Inflammatory macrophage (primary cell): ENCODE data around the gene ATP2A3.

Source experiments
- DNase-seq, 2 donors: peaks; one replicate each; pipeline ENCODE4 v3.0.0-alpha.2; 2020 to 2022

The ATP2A3 gene

DNA sequence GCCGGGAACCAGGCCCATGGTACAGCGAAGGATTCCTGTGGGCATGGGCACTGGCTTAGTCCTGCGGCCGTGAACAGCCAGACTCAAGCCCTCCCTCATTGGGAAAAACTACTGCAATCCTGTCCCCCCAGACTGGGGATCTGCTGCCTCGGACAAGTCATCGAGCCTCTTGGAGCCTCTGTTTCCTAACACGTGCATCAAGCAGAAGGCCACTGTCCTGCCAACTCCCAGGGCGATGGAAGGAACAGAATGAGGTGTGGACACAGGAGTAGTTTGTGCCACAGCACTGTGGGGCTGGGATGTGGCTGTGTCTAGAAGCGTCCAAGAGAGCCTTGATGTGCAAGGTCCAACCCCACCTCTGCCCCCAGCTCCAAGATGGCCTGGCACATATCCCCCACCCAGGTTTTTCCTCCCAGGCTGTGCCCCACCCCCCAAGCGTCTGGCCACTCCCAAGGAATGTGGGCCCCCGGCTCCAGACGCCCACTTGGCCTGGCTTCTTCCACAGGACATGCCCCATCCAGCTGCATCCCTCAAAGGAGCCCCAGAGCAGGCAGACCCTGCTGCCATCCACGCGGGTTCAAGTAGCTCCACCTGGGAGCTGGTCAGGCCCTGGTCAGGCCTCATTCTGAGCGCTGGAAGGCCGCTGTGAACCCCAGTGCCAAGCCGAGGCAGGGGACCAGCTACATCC, 74.8 kb downstream of the ATP2A3 start:
- no peak for DNase-seq

DNA sequence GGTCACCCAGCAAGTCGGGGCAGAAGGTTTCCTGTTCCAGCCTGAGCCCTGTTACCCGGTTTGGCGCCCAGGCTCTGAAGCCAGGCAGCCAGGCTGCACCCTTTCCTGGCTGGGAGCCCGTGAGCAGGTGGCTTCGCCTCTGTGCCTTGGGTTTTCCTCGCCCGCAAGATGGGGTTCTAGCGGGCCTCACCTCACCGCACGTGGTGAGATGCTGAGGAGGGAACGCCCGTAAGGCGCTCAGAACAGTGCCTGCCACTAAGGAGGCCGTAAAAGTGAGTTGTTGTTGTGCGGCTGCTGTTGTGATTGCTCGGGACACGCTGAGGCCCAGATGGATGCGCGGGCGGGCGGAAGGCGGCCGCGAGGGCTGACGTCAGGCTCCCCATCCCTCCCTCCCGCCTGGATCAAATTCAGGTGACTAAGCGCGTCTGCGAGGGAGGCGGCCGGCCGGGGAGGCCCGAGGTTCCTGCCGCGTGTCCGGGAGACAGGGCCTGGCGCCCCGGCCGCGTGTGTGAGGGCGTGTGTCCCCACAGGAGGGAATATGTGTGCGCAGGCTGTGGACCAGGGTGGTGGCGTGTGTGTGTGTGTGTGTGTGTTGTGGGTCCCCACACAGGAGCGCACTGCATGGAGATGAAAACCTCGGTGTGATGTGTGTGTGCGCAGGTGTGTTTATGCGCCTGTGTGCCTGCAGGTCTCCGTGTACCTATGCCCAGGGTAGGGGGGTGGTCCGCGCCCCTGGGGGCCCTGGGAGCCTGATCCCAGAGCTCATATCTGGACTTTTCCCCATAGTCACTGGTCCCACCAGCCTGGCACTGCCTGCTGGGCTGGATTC, 75.7 kb downstream of the ATP2A3 start:
- DNase-seq = peak in 1 of 2 donors; percentile 25

DNA sequence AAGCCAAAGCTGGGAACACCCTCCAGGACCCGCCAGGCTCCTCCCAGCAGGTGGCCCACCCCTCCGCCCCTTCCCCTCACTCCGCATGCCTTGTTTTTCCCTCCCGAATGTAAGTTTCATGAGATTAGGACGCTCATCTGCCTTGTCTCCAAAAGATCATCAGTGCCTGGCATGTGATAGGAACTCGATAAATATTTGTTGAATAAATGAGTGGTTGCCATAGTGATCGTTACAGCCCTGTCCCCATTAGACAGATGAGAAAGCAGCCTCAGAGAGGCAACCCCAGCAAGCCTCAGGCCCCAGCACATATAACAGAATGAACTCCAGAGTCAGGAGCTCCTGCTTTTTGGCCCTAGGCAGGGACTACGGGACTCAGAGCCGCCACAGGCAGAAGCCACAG, 76.4 kb downstream of the ATP2A3 start:
- no peak for DNase-seq

DNA sequence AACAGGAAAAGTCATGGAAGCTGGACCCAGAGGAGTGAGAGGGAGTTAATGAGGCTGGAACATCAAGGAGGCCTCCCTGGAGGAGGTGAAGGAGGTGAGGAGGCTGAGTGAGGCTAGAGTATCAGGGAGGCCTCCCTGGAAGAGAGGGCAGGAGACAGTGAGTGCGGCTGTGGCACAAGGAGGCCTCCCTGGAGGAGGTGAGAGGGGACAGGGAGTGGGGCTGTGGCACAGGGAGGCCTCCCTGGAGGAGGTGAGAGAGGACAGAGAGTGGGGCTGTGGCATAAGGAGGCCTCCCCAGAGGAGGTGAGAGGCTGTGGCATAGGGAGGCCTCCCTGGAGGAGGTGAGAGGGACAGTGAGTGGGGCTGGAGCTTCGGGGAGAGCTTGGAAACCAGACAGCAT, 76.8 kb downstream of the ATP2A3 start:
- DNase-seq = no peak

DNA sequence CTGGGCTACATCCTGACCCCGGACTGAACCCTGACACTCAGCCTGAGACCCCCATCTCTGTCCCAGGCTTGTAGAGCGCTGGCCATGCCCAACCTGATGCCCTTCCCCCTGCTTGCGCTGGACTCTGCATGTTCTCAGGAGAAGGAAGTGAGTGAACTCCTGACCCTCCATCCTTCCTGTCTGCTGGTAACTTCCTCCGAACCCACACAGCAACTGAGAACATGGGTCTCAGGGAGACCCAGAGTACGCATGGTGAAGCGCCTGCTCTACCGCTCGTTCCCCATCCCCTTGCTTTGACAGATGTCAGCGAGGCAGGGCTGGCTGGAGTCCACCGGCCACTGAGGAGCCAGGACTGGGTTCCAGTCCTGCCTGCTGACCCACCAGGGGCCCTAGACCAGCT, 77.5 kb downstream of the ATP2A3 start:
- peak; percentile 75 to 87 for DNase-seq

DNA sequence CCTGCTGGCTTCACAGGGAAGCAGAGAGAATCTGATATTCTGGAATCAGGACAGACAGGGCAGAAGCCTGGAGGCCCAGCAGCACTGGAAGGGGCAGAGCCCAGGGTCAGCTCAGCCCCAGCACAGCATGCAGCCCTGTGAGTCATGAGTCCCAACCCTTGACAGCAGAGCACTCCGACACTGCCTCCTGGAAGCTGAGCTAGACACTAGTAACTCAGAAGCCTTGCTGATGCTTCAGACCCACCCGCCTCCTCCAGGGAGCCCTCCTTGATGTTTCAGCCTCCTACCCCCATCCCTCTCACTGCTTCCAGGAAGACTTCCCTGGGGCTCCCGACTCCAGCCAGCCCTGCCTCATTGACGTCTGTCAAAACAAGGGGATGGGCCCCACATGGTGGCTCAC, 78.3 kb downstream of the ATP2A3 start:
- DNase-seq = peak; percentile 10 to 27

DNA sequence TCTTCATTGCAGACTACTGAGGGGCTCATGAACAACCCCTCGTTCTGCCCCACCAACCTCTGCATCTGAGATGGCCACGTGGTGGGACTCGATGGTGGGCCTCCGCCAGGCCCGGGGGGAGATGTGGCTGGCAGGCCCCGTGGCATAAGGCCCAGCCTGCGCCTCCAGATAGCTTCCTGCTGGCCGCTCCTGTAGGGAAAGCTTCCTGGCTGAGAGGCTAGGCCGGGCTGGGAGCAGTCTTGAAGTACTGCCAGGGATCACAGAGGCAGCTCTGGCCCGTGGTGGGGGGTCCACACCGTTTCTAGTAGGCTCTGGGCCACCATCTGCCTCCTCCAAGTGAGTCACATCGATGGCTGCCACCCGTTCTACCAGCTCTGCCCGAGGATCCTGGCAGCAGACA, 79.0 kb downstream of the ATP2A3 start:
- no peak for DNase-seq

DNA sequence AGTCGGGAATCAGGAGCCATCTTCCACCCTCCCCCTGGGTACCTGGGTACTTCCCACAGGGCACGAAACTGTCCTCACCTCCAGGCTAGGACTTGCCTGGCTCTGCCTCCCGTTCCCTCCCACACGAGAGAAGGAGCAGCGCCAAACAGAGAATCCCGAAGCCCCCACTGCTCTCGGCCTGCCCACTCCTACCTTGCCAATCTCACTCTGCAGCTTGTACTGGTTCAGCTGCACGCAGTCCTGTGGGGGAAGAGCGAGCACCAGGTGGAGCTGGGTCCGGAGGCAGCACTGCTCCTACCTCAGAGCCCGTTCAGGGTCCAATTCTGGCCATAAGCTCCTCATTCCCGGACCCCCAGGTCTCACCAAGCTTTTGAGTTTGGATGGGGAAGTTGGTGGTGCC, 80.0 kb downstream of the ATP2A3 start:
- DNase-seq = no peak

DNA sequence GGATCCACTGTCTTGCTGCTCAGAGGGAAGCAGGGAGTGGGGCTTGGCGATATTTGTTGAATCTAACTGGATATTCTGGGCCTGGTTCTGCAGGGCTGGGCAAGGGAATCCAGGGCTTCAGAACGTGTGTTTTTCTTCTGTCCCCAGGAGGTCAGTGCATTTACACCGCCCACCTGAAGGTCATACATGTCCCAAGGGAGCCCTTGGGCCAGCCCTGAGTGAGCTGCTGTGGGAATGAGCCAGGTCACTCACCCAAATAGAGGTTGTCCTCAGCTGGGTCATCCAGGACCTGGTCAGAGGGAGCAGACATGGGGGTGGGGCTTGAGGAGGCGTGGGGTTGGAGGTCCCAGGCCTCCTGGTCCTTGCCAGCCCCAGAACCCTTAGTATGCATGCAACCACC, 82.0 kb downstream of the ATP2A3 start:
- DNase-seq = no peak

DNA sequence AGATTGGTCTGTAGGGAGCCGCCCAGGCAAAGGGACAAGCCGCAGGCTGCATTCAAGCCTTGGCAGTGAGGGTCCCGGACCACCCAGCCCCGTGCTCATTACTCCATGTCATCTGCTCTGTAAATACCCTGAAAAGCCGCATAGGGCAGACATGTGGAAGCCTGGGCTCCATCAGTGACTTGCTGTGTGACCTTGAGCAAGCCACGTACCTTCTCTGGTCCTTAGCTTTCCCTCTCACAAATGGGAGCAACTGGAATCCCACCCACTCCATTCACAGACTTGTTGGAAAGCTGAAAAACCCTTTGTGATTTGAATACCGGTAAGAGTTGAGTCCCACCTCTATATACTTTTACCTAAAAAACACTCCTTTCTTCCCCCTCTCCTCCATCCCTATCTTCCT, 83.3 kb downstream of the ATP2A3 start:
- no peak for DNase-seq

DNA sequence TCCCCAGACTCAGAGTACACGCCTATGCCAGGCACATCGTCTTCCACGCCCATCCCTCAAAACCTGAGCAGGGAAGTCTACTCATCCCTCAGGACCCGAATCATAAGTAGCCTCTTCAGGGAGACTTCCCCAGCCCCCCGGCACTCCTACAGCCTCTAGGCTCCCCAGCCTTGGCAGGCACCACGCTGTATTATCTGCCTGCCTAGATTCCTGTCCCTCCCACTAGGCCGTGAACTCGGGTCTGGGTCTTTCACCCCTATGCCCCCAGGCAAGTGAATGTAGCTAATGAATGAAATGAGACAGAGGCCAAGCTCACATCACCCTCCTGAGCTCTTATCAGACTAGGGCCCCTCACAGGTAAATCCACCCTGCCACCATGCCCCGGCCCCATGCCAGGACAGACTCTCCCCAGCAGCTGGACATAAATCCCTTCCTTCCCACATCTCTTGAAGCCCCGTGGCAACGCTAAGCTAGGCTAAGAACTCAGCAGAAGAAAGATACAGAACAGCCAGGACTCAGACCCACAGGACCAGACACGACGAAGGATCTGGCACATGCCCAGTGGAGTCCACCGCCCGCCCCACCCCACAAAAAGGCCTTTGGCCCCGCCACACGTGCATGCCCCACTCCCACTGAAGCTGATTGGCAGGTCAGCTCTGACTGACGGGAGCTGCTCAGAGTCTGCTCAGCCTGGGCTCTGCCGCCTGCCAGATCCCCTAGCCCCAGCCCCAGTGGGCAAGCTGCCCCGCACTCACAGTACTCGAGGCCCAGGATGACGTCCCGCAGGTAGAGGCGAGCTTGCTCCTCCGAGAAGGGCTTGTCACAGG, 84.4 kb downstream of the ATP2A3 start:
- DNase-seq = no peak

DNA sequence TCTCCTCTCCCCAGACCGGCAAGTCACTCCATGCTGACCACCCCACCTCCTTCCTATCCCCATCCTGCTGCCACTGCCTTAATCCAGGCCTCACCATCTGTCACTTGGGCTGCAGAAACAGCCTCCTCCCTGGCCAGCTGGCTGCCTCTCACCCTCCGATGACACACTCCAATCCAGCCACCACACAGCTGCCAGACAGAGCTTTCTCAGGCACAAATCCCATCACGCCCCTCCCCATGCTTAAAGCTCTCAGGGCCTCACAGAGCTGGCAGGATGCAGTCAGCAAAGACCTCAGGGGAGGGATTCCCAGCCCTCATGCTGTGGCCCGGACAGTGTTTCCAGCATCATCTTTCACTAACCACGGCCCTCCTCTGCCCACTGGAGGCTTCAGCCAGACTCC, 85.1 kb downstream of the ATP2A3 start:
- no peak for DNase-seq

DNA sequence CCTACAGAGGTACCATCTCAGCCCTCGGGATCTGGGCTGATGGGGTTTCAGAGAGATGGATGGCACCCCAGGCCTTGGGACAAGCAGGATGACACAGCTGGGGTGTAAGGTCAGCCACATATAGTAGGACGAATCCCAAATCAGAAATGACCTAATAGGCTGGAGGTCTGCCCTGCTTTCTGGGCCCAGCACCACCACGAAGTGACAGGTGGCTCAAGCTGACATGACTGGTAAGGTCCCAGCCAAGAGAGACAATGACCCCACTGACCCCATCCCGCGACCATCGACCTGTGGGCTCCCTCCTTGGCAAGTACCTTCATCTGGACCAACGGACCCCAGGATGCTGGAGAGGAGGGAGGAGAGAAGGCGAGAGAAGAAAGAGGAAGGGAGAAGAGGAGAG, 87.0 kb downstream of the ATP2A3 start:
- no peak for DNase-seq

DNA sequence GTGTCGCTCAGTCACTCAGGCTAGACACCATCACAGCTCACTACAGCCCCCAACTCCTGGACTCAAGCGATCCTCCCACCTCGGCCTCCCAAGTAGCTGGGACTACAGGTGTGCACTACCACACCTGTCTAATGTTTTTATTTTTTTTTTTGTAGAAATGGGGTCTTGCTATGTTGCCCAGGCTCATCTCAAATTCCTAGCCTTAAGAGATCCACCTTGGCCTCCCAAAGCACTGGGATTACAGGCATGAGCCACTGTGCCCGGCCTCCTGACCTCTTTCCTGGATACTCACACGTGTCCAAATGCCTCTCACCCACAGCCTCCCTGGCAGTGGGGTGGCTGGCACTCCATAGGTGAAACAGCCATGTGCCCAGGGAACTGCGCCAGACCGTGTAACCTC, 88.9 kb downstream of the ATP2A3 start:
- DNase-seq = no peak
